22Rv1 (cell line): Measurements from ENCODE around the gene MFSD6.

Experiments used
- H3K27ac ChIP-seq: fragments of 450-650 bp; 2 replicates; pipeline ENCODE4 v1.5.1; 2017
- ZFX ChIP-seq: fragments of 450-650 bp; IDR thresholded peaks from 2 replicates; pipeline ENCODE4 v1.6.1; 2017; ENCODE audit warnings: antibody characterized with exemption, borderline replicate concordance
- TF ChIP-seq, protein P1 (sequence below): fragments of 450-650 bp; IDR thresholded peaks from 2 replicates; pipeline ENCODE4 v1.5.1; 2017; ENCODE audit warnings: mild to moderate bottlenecking

Gene MFSD6

GRCh38 chr2:190440113-190440512, 32.0 kb downstream of the MFSD6 start:
- no peak overlapping the region for H3K27ac ChIP-seq
- TF ChIP-seq, protein P1, sequence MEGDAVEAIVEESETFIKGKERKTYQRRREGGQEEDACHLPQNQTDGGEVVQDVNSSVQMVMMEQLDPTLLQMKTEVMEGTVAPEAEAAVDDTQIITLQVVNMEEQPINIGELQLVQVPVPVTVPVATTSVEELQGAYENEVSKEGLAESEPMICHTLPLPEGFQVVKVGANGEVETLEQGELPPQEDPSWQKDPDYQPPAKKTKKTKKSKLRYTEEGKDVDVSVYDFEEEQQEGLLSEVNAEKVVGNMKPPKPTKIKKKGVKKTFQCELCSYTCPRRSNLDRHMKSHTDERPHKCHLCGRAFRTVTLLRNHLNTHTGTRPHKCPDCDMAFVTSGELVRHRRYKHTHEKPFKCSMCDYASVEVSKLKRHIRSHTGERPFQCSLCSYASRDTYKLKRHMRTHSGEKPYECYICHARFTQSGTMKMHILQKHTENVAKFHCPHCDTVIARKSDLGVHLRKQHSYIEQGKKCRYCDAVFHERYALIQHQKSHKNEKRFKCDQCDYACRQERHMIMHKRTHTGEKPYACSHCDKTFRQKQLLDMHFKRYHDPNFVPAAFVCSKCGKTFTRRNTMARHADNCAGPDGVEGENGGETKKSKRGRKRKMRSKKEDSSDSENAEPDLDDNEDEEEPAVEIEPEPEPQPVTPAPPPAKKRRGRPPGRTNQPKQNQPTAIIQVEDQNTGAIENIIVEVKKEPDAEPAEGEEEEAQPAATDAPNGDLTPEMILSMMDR: no peak
- TF ChIP-seq ZFX: no peak

GRCh38 chr2:190441564-190441963, 33.4 kb downstream of the MFSD6 start:
- TF ChIP-seq, protein P1: no peak
- no peak for TF ChIP-seq ZFX
- no peak overlapping the region for H3K27ac ChIP-seq

DNA sequence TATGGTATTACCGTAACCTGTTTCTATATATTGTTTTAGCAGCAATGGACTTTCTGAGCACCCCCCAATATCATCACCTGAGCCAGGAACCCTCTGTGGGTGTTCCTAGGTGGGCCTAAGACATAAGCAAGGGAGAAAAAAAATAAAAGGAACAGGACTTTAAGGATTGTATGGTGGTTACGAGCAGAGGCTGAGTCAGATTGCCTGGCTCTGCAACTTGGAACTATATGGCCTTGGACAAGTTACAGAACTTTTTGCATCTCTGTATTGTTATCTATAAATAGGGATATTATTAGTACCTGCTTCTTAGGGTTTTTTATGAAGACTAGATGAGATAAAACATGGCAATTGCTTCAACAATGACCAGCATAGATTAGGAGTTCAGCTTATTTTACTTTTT, 34.9 kb downstream of the MFSD6 start:
- no peak for TF ChIP-seq ZFX
- TF ChIP-seq, protein P1: no peak
- H3K27ac ChIP-seq: no peak overlapping the region

DNA sequence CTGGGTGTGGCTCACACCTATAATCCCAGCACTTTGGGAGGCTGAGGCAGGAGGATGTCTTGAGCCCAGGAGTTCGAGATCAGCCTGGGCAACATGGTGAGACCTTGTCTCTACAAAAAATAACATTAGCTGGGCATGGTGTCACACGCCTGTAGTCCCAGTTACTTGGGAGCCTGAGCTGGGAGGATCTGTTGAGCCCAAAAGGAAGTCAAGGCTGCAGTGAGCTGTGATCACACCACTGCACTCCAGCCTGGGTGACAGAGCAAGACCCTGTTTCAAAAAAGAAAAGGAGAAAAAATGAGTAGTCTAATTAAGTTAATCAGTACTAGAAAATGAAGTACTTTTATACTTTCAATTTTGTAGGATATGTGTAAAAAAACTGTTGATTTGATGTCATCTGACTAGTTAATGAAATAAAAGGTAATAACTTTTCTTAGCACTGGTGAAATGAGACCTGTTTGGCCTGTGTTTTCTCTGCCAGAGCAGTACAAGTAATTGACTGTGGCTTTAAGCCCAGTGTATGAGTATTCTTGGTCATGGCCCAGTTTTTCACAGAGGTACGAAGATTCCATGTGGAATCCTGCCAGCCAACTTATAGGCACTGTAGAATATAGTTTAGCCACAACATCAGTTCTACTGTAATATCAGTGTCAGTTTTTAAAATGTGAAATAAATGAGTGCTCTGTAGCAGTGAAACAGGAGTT, 35.8 kb downstream of the MFSD6 start:
- no peak for TF ChIP-seq ZFX
- TF ChIP-seq, protein P1: no peak
- H3K27ac ChIP-seq: no peak overlapping the region

DNA sequence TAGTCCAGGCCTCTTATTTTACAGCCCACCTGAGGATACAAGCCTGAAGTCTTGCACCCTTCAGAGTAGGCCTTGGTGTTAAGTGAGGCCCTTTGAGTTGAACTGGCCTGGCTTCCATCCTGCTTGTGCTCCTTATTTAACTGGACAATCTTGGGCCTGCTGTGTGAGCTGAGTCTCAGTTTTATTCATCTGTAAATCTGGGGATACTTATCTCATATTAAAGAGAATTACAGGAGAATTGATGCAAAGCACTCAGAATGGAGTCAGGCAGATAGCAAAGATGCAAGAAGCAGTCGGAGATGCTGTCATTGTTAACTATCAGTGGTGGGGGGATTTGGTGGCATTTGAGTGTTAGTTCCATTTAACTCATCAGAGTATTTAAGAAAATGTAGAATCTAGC, 36.8 kb downstream of the MFSD6 start:
- no peak for TF ChIP-seq ZFX
- TF ChIP-seq, protein P1: no peak
- no peak overlapping the region for H3K27ac ChIP-seq

DNA sequence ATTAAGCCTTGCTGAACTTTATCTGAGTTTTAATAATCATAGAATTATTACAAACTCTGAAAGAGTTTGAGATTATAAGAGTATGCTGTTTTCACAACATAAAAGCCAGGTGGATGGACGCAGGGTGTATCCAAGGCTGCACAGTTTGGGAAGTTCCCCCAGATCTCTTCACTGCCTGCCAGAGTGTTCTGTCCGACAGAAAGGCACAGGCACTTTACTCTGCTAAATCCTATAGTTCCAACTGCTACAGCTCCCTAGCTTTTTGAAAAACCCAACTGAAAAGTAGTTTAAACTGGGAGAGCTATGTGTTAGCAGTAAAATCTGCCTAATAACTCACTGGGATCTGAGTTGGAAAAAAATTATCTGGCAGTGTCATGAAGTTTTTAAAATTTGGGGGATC, 38.0 kb downstream of the MFSD6 start:
- no peak overlapping the region for H3K27ac ChIP-seq
- TF ChIP-seq ZFX: no peak
- TF ChIP-seq, protein P1: no peak

DNA sequence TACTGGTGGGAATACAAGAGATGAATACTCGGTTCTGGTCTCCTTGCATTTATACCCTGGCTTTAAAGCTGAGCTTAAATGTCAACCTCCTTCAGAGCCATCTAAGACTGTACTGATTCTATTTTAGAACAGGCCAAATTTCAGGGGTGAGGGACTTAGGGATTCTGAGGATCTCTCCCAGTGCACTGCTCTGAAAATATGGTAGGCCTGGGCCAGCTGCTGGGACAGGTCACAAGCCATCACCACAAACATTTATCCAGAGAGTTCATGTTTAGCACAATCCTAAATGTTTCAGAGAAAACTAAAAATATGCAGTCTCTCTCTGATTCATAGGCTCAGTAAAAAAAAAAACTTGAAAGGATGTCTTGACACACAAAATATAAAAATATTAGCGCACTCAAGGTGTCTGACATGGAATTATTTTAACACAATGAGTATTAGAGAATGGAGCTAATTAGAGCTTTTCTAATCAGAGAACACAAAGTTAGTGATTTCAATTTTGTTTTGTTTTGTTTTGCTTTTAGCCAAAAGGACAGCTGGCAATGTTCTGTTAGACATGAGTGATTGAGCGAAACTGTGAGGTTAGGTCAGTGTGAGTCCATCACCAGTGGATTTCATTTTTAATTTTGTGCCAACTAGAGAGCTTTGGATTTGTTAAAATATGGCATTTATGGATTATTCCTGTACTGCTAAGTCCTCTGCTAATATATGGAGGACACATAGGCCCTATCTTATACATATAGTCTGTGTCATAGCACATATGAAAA, 38.8 kb downstream of the MFSD6 start:
- no peak overlapping the region for H3K27ac ChIP-seq
- TF ChIP-seq, protein P1: no peak
- no peak for TF ChIP-seq ZFX
